ENCODE results near the gene RALGPS1. TPM values are rescaled to one million over a fixed set of nuclear protein-coding genes. Genes with fewer than 3 reads are reported as not detected.

RALGPS1 gene
- total and polyA plus RNA-seq, 2 donors (not counting 1 experiment from before 2014, with no cell fraction given) = 19.7 to 39.9 TPM

- H3K4me1 ChIP-seq (ENCODE audit: control insufficient read depth in 2 of 2, insufficient read depth in 2 of 2, low read length in 2 of 2) = peaks cover 0 to 6% of the 10 kb centered on the region in 2 donors
- no peak overlapping the region for H3K4me3 ChIP-seq (ENCODE audit: control extremely low read depth in 1 of 5, extremely low read depth in 1 of 5, insufficient read depth in 1 of 5, low read depth in 2 of 5, low read length in 4 of 5)
- Mint-ChIP-seq H3K4me3 (no peak overlapping the region), H3K27me3 (no peaks in the 10 kb centered on the region), H3K27ac (no peak overlapping the region), H3K9me3 (ENCODE audit: insufficient read depth) (peaks cover 10% of the 10 kb centered on the region), H3K4me1 (peaks cover 5% of the 10 kb centered on the region)
- H3K36me3 ChIP-seq (replicated peaks in 1 of 2; ENCODE audit: control extremely low read depth in 1 of 2, control insufficient read depth in 1 of 2, extremely low read depth in 1 of 2, insufficient read depth in 2 of 2, low read length in 1 of 2) = peaks cover 3% of the 10 kb centered on the region in 2 experiments
- POLR2A ChIA-PET = no interaction called here
- H4K20me1 ChIP-seq (ENCODE audit: control insufficient read depth, insufficient read depth, low read length, poor library complexity, severe bottlenecking) = peaks cover 4% of the 10 kb centered on the region
- no peak overlapping the region for H2AFZ ChIP-seq (ENCODE audit: insufficient read depth, low read depth, low read length, poor library complexity, severe bottlenecking)
- intact Hi-C loops (cut with micrococcal nuclease) = no loop called here
- CTCF ChIA-PET = no interaction called here
- H3K9ac ChIP-seq (ENCODE audit: low read length) = no peak overlapping the region
- ATAC-seq (ENCODE audit: low read depth) (no peak), DNase-seq (no peak)
- peaks cover 0 to 6% (median 0%) of the 10 kb centered on the region in 4 experiments for H3K27me3 ChIP-seq (replicated peaks in 1 of 4; ENCODE audit: control extremely low read depth in 1 of 4, control insufficient read depth in 3 of 4, insufficient read depth in 4 of 4, low read length in 3 of 4)
- H3K27ac ChIP-seq (ENCODE audit: low read length in 2 of 2) = no peak overlapping the region
- TF ChIP-seq EZH2 (IDR thresholded peaks at IDR 0.05; ENCODE audit: borderline replicate concordance, insufficient read depth, low read depth, low read length, poor library complexity, severe bottlenecking) = no peak
- no peak for TF ChIP-seq CTCF (IDR thresholded peaks at IDR 0.05)
- no peak overlapping the region for H3K4me2 ChIP-seq (replicated peaks; ENCODE audit: low read depth, low read length, poor library complexity, severe bottlenecking)
- H3K9me3 ChIP-seq (ENCODE audit: control extremely low read depth in 1 of 3, control insufficient read depth in 2 of 3, insufficient read depth in 1 of 3, low read length in 2 of 3) = peaks cover 2 to 14% (median 9%) of the 10 kb centered on the region in 3 donors
- peaks cover 3% of the 10 kb centered on the region for H3K79me2 ChIP-seq (ENCODE audit: control insufficient read depth, insufficient read depth, low read length)
These were observed 77.8 kb downstream of the RALGPS1 start for GRCh38 chr9:126992427-126992826.

GRCh38 chr9:126999315-127000068 lies 84.9 kb downstream of the RALGPS1 start:
- Histone ChIP-seq H3K4me1 (ENCODE audit: control insufficient read depth in 2 of 2, insufficient read depth in 2 of 2, low read length in 2 of 2) (no peaks in the 10 kb centered on the region), H3K4me2 (replicated peaks; ENCODE audit: low read depth, low read length, poor library complexity, severe bottlenecking) (no peak overlapping the region), H3K79me2 (ENCODE audit: control insufficient read depth, insufficient read depth, low read length) (no peaks in the 10 kb centered on the region), H3K36me3 (replicated peaks in 1 of 2; ENCODE audit: control extremely low read depth in 1 of 2, control insufficient read depth in 1 of 2, extremely low read depth in 1 of 2, insufficient read depth in 2 of 2, low read length in 1 of 2) (no peaks in the 10 kb centered on the region), H2AFZ (ENCODE audit: insufficient read depth, low read depth, low read length, poor library complexity, severe bottlenecking) (no peak overlapping the region), H3K9me3 (ENCODE audit: control extremely low read depth in 1 of 3, control insufficient read depth in 2 of 3, insufficient read depth in 1 of 3, low read length in 2 of 3) (no peaks in the 10 kb centered on the region), H3K4me3 (ENCODE audit: control extremely low read depth in 1 of 5, extremely low read depth in 1 of 5, insufficient read depth in 1 of 5, low read depth in 2 of 5, low read length in 4 of 5) (no peak overlapping the region), H3K27ac (ENCODE audit: low read length in 2 of 2) (no peak overlapping the region), H3K9ac (ENCODE audit: low read length) (no peak overlapping the region), H4K20me1 (ENCODE audit: control insufficient read depth, insufficient read depth, low read length, poor library complexity, severe bottlenecking) (no peaks in the 10 kb centered on the region), H3K27me3 (replicated peaks in 1 of 4; ENCODE audit: control extremely low read depth in 1 of 4, control insufficient read depth in 3 of 4, insufficient read depth in 4 of 4, low read length in 3 of 4) (no peaks in the 10 kb centered on the region)
- no peaks in the 10 kb centered on the region for H3K4me1 Mint-ChIP-seq
- ATAC-seq (ENCODE audit: low read depth) (no peak), DNase-seq (no peak)
- CTCF ChIA-PET = no interaction called here
- no peaks in the 10 kb centered on the region for H3K27me3 Mint-ChIP-seq
- no peak overlapping the region for H3K27ac Mint-ChIP-seq
- POLR2A ChIA-PET = interaction anchor here (0.7 kb wide), 1 partner anchor 491 kb away, joined by 3 read pairs; no protein-coding TSS in a partner anchor
- H3K4me3 Mint-ChIP-seq = no peak overlapping the region
- no CpG with 5 or more reads among the region's 2 CpGs for WGBS (ENCODE audit: insufficient coverage)
- intact Hi-C loops (cut with micrococcal nuclease) = no loop called here
- no peak for TF ChIP-seq EZH2 (IDR thresholded peaks at IDR 0.05; ENCODE audit: borderline replicate concordance, insufficient read depth, low read depth, low read length, poor library complexity, severe bottlenecking)
- H3K9me3 Mint-ChIP-seq (ENCODE audit: insufficient read depth) = no peaks in the 10 kb centered on the region

Data from B cell (primary cell).